Measurements from ENCODE around the gene TNS4.

Gene TNS4

GRCh38 chr17:40437095-40437732 is 64.2 kb downstream of the TNS4 start:
- DNase-seq (ENCODE audit: low spot score): no peak

GRCh38 chr17:40436636-40437035 is 64.8 kb downstream of the TNS4 start:
- DNase-seq (ENCODE audit: low spot score): no peak

- no peak for DNase-seq (ENCODE audit: low spot score)
Measured at GRCh38 chr17:40433551-40434415, 67.6 kb downstream of the TNS4 start.

GRCh38 chr17:40432864-40433528 is 68.4 kb downstream of the TNS4 start:
- DNase-seq (ENCODE audit: low spot score): no peak

GRCh38 chr17:40431231-40431602 is 70.2 kb downstream of the TNS4 start:
- DNase-seq (ENCODE audit: low spot score): no peak

- DNase-seq (ENCODE audit: low spot score): no peak
Measured at GRCh38 chr17:40430272-40431230, 70.9 kb downstream of the TNS4 start.

- no peak for DNase-seq (ENCODE audit: low spot score)
Measured at GRCh38 chr17:40427002-40427491, 74.4 kb downstream of the TNS4 start.

Measured in Ammon's horn (tissue), 1 donor.